Endothelial cell of umbilical vein (primary cell): Measurements from ENCODE around the gene SULT1C4. TPM values are rescaled to one million over a fixed set of nuclear protein-coding genes. Genes with fewer than 3 reads are reported as not detected.

Source experiments
- BruUV-seq: library from RNA; stranded (reverse); fragments of 400-500 nt; replicated peaks from 2 replicates; lab custom pipeline; 2021; lab: Mats Ljungman, UMichigan
- CTCF ChIA-PET: fragments of 300-600, 350-600 bp; sonication (Branson Sonifier 250); formaldehyde crosslinking; loops from one replicate; lab custom pipeline; 2021; ENCODE audit warnings: antibody characterized with exemption, inconsistent platforms; lab: Charles Lee
- POLR2A ChIA-PET: fragments of 300-600, 350-600 bp; sonication (Branson Sonifier 250); formaldehyde crosslinking; loops from one replicate; lab custom pipeline; 2021; ENCODE audit warnings: antibody characterized with exemption, inconsistent platforms; lab: Charles Lee
- DNase-seq: peaks from one replicate; pipeline ENCODE4 v3.0.0-alpha.2; 2011; ENCODE audit warnings: low read depth, low spot score
- FAIRE-seq: peaks from 2 replicates; lab custom pipeline; 2011; peaks lifted over from hg19 to GRCh38; lab: Jason Lieb, UNC
- H2AFZ ChIP-seq: 2 replicates; pipeline ENCODE4 v1.6.0; 2012; ENCODE audit warnings: low read depth, low read length, control low read depth, inconsistent platforms
- H3K27ac ChIP-seq: 2 replicates; pipeline ENCODE4 v1.5.1; 2011; ENCODE audit warnings: low read depth, mild to moderate bottlenecking, control low read depth, low read length, moderate library complexity; ENCODE audit not compliant: insufficient read depth
- H3K27me3 ChIP-seq, 2 experiments: 2 replicates each; pipeline versions ENCODE4 v1.6.0 to v1.6.1; 2011; ENCODE audit warnings: low read length in 2 of 2, mixed read lengths in 1 of 2; ENCODE audit not compliant: control insufficient read depth in 2 of 2, insufficient read depth in 2 of 2
- H3K36me3 ChIP-seq, 2 experiments: 2 replicates in 1 of 2; 3 replicates in 1 of 2; pipeline ENCODE4 v1.5.1; 2011; ENCODE audit warnings: low read length in 2 of 2, mild to moderate bottlenecking in 1 of 2, moderate library complexity in 1 of 2; ENCODE audit not compliant: control insufficient read depth in 2 of 2, insufficient read depth in 2 of 2; ENCODE audit errors: extremely low read depth in 1 of 2
- H3K4me1 ChIP-seq: 3 replicates; pipeline ENCODE4 v1.5.1; 2011; ENCODE audit warnings: mild to moderate bottlenecking, low read length; ENCODE audit not compliant: control insufficient read depth, insufficient read depth; ENCODE audit errors: extremely low read depth
- H3K4me2 ChIP-seq: 2 replicates; pipeline ENCODE4 v1.6.1; 2011; ENCODE audit warnings: low read length, control low read depth, mixed read lengths; ENCODE audit not compliant: insufficient read depth
- H3K4me3 ChIP-seq, 3 experiments: fragments of 200-600 bp in 1 of 3; sonication (generic), shearing (Covaris generic) in 1 of 3; replicated peaks in 1 of 3; 2 replicates each; pipeline ENCODE4 v1.5.1; 2011 to 2016; ENCODE audit warnings: control low read depth in 3 of 3, low read length in 3 of 3, mild to moderate bottlenecking in 2 of 3, inconsistent platforms in 1 of 3, low read depth in 1 of 3, moderate library complexity in 1 of 3; ENCODE audit not compliant: insufficient read depth in 1 of 3
- H3K79me2 ChIP-seq: 2 replicates; pipeline ENCODE4 v1.6.0; 2012; ENCODE audit warnings: low read length, inconsistent platforms; ENCODE audit not compliant: control insufficient read depth, insufficient read depth
- H3K9ac ChIP-seq: replicated peaks from 2 replicates; pipeline ENCODE3; 2011; ENCODE audit warnings: low read length, control low read depth; ENCODE audit not compliant: insufficient read depth; ENCODE audit errors: extremely low read depth
- H3K9me1 ChIP-seq: replicated peaks from 3 replicates; pipeline ENCODE4 v1.6.0; 2011; ENCODE audit warnings: mild to moderate bottlenecking, low read length; ENCODE audit not compliant: control insufficient read depth, insufficient read depth; ENCODE audit errors: extremely low read depth
- H3K9me3 ChIP-seq: replicated peaks from 2 replicates; pipeline ENCODE4 v1.5.1; 2012; ENCODE audit warnings: low read length, inconsistent platforms; ENCODE audit not compliant: control insufficient read depth, insufficient read depth
- H4K20me1 ChIP-seq: replicated peaks from 2 replicates; pipeline ENCODE3; 2011; ENCODE audit warnings: mild to moderate bottlenecking, low read length; ENCODE audit not compliant: control insufficient read depth, insufficient read depth; ENCODE audit errors: extremely low read depth
- EZH2 ChIP-seq: IDR thresholded peaks from 2 replicates; pipeline ENCODE4 v1.6.1; 2012; ENCODE audit warnings: borderline replicate concordance, low read depth, mild to moderate bottlenecking, moderate library complexity, low read length, inconsistent platforms; ENCODE audit not compliant: severe bottlenecking
- FOS ChIP-seq: IDR thresholded peaks from 2 replicates; pipeline ENCODE4 v1.6.1; 2011; ENCODE audit warnings: mild to moderate bottlenecking, low read length, moderate library complexity, borderline replicate concordance; ENCODE audit not compliant: insufficient read depth
- GATA2 ChIP-seq: IDR thresholded peaks from 2 replicates; pipeline ENCODE4 v1.7.0; 2011; ENCODE audit warnings: low read depth, mild to moderate bottlenecking, moderate library complexity, mixed read lengths, low read length; ENCODE audit not compliant: insufficient read length, insufficient read depth
- JUN ChIP-seq: IDR thresholded peaks from 2 replicates; pipeline ENCODE4 v1.6.1; 2011; ENCODE audit warnings: borderline replicate concordance, low read depth; ENCODE audit not compliant: insufficient read length, insufficient read depth
- MAX ChIP-seq: IDR thresholded peaks from 2 replicates; pipeline ENCODE4 v1.6.1; 2011; ENCODE audit not compliant: insufficient read depth, insufficient read length
- MYC ChIP-seq: IDR thresholded peaks from one replicate; pipeline ENCODE4 v1.6.1; 2011; ENCODE audit warnings: mild to moderate bottlenecking, low read depth, low read length
- POLR2A ChIP-seq: IDR thresholded peaks from 2 replicates; pipeline ENCODE4 v1.6.1; 2012; ENCODE audit warnings: low read depth, mild to moderate bottlenecking, control low read depth, low read length
- POLR2AphosphoS5 ChIP-seq: IDR thresholded peaks from 2 replicates; pipeline ENCODE4 v1.6.1; 2012; ENCODE audit warnings: low read depth, mild to moderate bottlenecking, control low read depth, low read length, moderate library complexity; ENCODE audit not compliant: insufficient read depth
- dilution Hi-C: fragments of 300-500 bp; cut with MboI; formaldehyde crosslinking; loops from one replicate; pipeline ENCODE4 v1.15.0; 2019; ENCODE audit warnings: low sequenced_read_pairs; ENCODE audit not compliant: extremely low pct_ligation_motif_present
- intact Hi-C: fragments of 100-400 bp; cut with micrococcal nuclease; formaldehyde crosslinking; loops from one replicate; pipeline ENCODE4 v1.10.0; 2022
- polyA plus RNA-seq, 4 experiments: library from polyadenylated mRNA; depleted of rRNA in 3 of 4; stranded (reverse) in 3 of 4; unstranded in 1 of 4; fragments of >200 nt; gene quantifications; 2 replicates each; pipeline versions ENCODE4 v1.2.1 to v1.2.3, GENCODE V29; 2011 to 2012; ENCODE audit warnings: missing spikeins in 1 of 4
- total RNA-seq: library from RNA; stranded (reverse); gene quantifications from 2 replicates; pipeline ENCODE4 v1.2.3, GENCODE V29; 2021
- TF ChIP-seq, protein P1 (sequence below), 2 donors: IDR thresholded peaks; 1 replicate in 1 of 2; 2 replicates in 1 of 2; pipeline ENCODE4 v1.5.1; 2011; ENCODE audit warnings: low read length in 2 of 2, mild to moderate bottlenecking in 2 of 2, moderate library complexity in 2 of 2, control low read depth in 1 of 2, inconsistent platforms in 1 of 2, low read depth in 1 of 2; ENCODE audit not compliant: insufficient read depth in 1 of 2; ENCODE audit errors: extremely low read depth in 1 of 2

The SULT1C4 gene
- total and polyA plus RNA-seq, 2 donors (not counting 3 experiments of a cell fraction or from before 2014, with no cell fraction given) = 17.2 to 29.3 TPM

DNA sequence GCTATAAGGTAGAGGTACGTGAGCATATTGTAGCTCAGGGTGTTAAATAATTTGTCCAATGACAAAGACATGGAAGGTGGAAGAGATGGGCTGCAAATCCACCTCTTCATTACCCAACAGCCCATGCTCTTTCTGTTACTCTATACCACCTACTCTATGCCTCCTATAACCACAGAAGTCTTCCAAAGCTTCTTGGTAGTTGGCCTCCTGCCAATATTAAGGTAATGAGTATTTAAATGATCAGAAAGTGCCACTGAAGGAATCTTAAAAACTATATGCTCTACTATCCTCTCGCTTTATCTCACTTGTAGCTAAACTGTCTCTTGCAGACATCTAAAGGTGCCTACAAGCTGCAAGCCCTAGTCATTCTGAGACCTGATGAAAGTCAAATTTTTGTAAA is 48.0 kb upstream of the SULT1C4 start:
- H2AFZ ChIP-seq = no peak overlapping the region
- no peak overlapping the region for H3K4me2 ChIP-seq
- peaks cover 0 to 11% of the 10 kb centered on the region in 2 experiments for H3K27me3 ChIP-seq
- TF ChIP-seq POLR2A (no peak), GATA2 (no peak), EZH2 (no peak), JUN (no peak), MYC (no peak), POLR2AphosphoS5 (no peak), FOS (no peak), MAX (no peak)
- TF ChIP-seq, protein P1, sequence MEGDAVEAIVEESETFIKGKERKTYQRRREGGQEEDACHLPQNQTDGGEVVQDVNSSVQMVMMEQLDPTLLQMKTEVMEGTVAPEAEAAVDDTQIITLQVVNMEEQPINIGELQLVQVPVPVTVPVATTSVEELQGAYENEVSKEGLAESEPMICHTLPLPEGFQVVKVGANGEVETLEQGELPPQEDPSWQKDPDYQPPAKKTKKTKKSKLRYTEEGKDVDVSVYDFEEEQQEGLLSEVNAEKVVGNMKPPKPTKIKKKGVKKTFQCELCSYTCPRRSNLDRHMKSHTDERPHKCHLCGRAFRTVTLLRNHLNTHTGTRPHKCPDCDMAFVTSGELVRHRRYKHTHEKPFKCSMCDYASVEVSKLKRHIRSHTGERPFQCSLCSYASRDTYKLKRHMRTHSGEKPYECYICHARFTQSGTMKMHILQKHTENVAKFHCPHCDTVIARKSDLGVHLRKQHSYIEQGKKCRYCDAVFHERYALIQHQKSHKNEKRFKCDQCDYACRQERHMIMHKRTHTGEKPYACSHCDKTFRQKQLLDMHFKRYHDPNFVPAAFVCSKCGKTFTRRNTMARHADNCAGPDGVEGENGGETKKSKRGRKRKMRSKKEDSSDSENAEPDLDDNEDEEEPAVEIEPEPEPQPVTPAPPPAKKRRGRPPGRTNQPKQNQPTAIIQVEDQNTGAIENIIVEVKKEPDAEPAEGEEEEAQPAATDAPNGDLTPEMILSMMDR (IDR thresholded peaks at IDR 0.05; ENCODE audit: extremely low read depth in 1 of 2, insufficient read depth in 1 of 2, low read depth in 1 of 2, low read length in 2 of 2) = no peak
- dilution Hi-C loops (no loop called here), intact Hi-C loops (no loop called here)
- H3K36me3 ChIP-seq = no peaks in the 10 kb centered on the region
- H4K20me1 ChIP-seq = no peaks in the 10 kb centered on the region
- ChIA-PET POLR2A (no interaction called here), CTCF (no interaction called here)
- no peaks in the 10 kb centered on the region for H3K4me1 ChIP-seq
- H3K4me3 ChIP-seq = no peak overlapping the region
- no peak for FAIRE-seq
- no TSS peak for BruUV-seq
- no peak overlapping the region for H3K27ac ChIP-seq
- DNase-seq = no peak
- no peaks in the 10 kb centered on the region for H3K79me2 ChIP-seq
- H3K9ac ChIP-seq = no peak overlapping the region
- no peaks in the 10 kb centered on the region for H3K9me3 ChIP-seq
- H3K9me1 ChIP-seq = no peaks in the 10 kb centered on the region
